Measurements from ENCODE around the gene GBP3.
"Not testable (repeated sequence)": the region's sequence is repeated elsewhere in the genome, so short reads cannot be mapped to it uniquely, and the experiment has no call there.

Gene GBP3

DNA sequence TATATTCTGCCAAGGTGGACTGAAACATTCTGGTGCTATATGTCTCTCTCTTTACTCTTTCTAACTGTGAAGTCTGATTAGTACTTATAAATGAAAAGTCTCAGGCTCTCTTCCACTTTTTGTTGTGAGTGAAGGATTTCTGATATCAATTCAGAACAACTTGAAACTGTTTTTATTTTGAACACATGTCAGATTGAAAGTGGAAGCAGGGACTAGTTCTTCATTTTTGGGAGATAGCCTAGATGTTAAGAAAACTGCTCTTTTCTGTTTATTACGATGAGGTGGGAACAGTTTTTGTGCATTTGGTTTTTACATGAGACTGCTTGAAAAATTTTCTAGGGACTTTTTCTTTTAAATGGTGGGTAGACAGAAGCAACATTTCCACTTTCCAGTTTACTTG lies 14.5 kb upstream of the GBP3 start:
- Histone ChIP-seq H3K4me1 (ENCODE audit: control insufficient read depth, insufficient read depth, low read length) (peaks cover 26% of the 10 kb centered on the region), H3K9me3 (ENCODE audit: control insufficient read depth, low read length) (no peaks in the 10 kb centered on the region), H3K4me3 (ENCODE audit: low read length) (no peak overlapping the region), H3K9ac (ENCODE audit: low read length) (no peak overlapping the region), H3K27me3 (replicated peaks; ENCODE audit: control insufficient read depth, insufficient read depth, low read length) (no peaks in the 10 kb centered on the region), H3K36me3 (ENCODE audit: control insufficient read depth, insufficient read depth, low read length, severe bottlenecking) (no peaks in the 10 kb centered on the region)
- DNase-seq (ENCODE audit: low read depth), result no peak

DNA sequence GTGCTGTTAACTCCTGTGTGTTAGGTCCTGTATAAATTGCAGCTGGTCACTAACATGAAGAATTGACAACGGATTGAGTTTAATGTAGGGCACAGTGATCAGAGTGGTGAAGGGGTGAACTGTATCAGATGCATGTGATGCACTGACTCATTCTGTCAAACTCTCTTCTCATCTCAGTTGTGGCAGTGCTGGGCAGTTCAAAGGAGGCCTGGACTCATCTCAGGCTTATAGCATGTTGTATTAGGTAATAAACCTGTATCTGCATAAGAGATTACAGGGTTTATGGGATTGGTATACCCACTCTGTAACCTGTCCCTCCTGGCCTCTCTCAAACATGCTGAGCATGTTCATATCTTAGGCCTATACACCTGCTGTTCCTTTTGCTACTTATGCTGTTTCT lies 12.4 kb upstream of the GBP3 start:
- Histone ChIP-seq H3K9me3 (ENCODE audit: control insufficient read depth, low read length) (no peaks in the 10 kb centered on the region), H3K36me3 (ENCODE audit: control insufficient read depth, insufficient read depth, low read length, severe bottlenecking) (no peaks in the 10 kb centered on the region), H3K4me3 (ENCODE audit: low read length) (no peak overlapping the region), H3K27me3 (replicated peaks; ENCODE audit: control insufficient read depth, insufficient read depth, low read length) (no peaks in the 10 kb centered on the region), H3K9ac (ENCODE audit: low read length) (no peak overlapping the region), H3K4me1 (ENCODE audit: control insufficient read depth, insufficient read depth, low read length) (peaks cover 6% of the 10 kb centered on the region)
- no peak for DNase-seq (ENCODE audit: low read depth)

- not testable (repeated sequence) for H3K9me3 ChIP-seq (ENCODE audit: control insufficient read depth, low read length); H3K4me1 ChIP-seq (ENCODE audit: control insufficient read depth, insufficient read depth, low read length); H3K36me3 ChIP-seq (ENCODE audit: control insufficient read depth, insufficient read depth, low read length, severe bottlenecking); H3K9ac ChIP-seq (ENCODE audit: low read length); H3K27me3 ChIP-seq (replicated peaks; ENCODE audit: control insufficient read depth, insufficient read depth, low read length); DNase-seq (ENCODE audit: low read depth); H3K4me3 ChIP-seq (ENCODE audit: low read length)
Measured at GRCh38 chr1:89034004-89034403, 11.3 kb upstream of the GBP3 start.

- not testable (repeated sequence) for H3K4me1 ChIP-seq (ENCODE audit: control insufficient read depth, insufficient read depth, low read length); H3K9me3 ChIP-seq (ENCODE audit: control insufficient read depth, low read length); H3K4me3 ChIP-seq (ENCODE audit: low read length); DNase-seq (ENCODE audit: low read depth); H3K36me3 ChIP-seq (ENCODE audit: control insufficient read depth, insufficient read depth, low read length, severe bottlenecking); H3K9ac ChIP-seq (ENCODE audit: low read length); H3K27me3 ChIP-seq (replicated peaks; ENCODE audit: control insufficient read depth, insufficient read depth, low read length)
Measured at GRCh38 chr1:89029051-89029450, 6.4 kb upstream of the GBP3 start.

DNA sequence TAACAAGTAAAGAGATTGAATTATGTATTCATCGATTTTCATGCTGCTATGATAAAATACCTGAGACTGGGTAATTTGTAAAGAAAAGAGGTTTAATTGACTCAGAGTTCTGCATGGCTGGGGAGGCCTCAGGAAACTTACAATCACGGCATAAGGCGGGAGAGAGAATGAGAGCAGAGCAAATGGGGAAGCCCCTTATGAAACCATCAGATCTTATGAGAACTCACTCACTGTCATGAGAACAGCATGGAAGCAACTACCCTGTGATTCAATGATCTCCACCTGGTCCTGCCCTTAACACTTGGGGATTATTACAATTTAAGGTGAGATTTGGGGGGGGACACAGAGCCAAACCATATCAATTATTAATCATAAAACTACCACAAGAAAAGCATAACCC lies 3.3 kb upstream of the GBP3 start:
- Histone ChIP-seq H3K9ac (ENCODE audit: low read length) (no peak overlapping the region), H3K4me3 (ENCODE audit: low read length) (no peak overlapping the region), H3K27me3 (replicated peaks; ENCODE audit: control insufficient read depth, insufficient read depth, low read length) (no peaks in the 10 kb centered on the region), H3K9me3 (ENCODE audit: control insufficient read depth, low read length) (peaks cover 3% of the 10 kb centered on the region), H3K4me1 (ENCODE audit: control insufficient read depth, insufficient read depth, low read length) (peaks cover 14% of the 10 kb centered on the region), H3K36me3 (ENCODE audit: control insufficient read depth, insufficient read depth, low read length, severe bottlenecking) (no peaks in the 10 kb centered on the region)
- DNase-seq (ENCODE audit: low read depth), result no peak

GRCh38 chr1:89023026-89023425 lies 360 bp upstream of the GBP3 start:
- Histone ChIP-seq H3K4me1 (ENCODE audit: control insufficient read depth, insufficient read depth, low read length) (peaks cover 14% of the 10 kb centered on the region), H3K9me3 (ENCODE audit: control insufficient read depth, low read length) (peaks cover 3% of the 10 kb centered on the region), H3K4me3 (ENCODE audit: low read length) (peak overlapping the region; percentile 94), H3K27me3 (replicated peaks; ENCODE audit: control insufficient read depth, insufficient read depth, low read length) (no peaks in the 10 kb centered on the region), H3K9ac (ENCODE audit: low read length) (peak overlapping the region; percentile 90), H3K36me3 (ENCODE audit: control insufficient read depth, insufficient read depth, low read length, severe bottlenecking) (peaks cover 15% of the 10 kb centered on the region)
- DNase-seq (ENCODE audit: low read depth), result no peak

DNA sequence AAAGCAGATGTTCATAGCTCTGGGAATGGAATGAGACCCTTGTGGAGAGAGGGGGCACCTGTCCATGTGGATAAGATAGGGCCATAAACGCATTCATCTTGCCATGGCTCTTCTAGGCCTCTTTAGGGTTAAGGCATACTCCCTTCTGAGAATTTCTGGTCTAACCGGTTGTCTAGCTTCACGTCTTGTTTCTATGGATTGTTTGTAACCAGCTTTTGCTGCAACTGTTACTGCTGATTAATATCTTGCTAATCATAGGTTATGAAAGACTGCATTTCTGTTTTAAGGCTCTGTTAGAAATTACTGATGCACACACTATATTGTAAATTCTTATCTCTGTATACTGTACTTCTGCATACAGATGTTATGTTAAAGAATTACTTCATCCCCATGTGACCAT lies 4.3 kb downstream of the GBP3 start:
- not testable (repeated sequence) for H3K9ac ChIP-seq (ENCODE audit: low read length); H3K27me3 ChIP-seq (replicated peaks; ENCODE audit: control insufficient read depth, insufficient read depth, low read length); DNase-seq (ENCODE audit: low read depth); H3K9me3 ChIP-seq (ENCODE audit: control insufficient read depth, low read length); H3K4me3 ChIP-seq (ENCODE audit: low read length)
- Histone ChIP-seq H3K4me1 (ENCODE audit: control insufficient read depth, insufficient read depth, low read length) (peaks cover 13% of the 10 kb centered on the region), H3K36me3 (ENCODE audit: control insufficient read depth, insufficient read depth, low read length, severe bottlenecking) (peaks cover 47% of the 10 kb centered on the region)

GRCh38 chr1:89008511-89008910 lies 14.2 kb downstream of the GBP3 start:
- DNase-seq (ENCODE audit: low read depth), result no peak
- Histone ChIP-seq H3K36me3 (ENCODE audit: control insufficient read depth, insufficient read depth, low read length, severe bottlenecking) (peaks cover 62% of the 10 kb centered on the region), H3K9ac (ENCODE audit: low read length) (no peak overlapping the region), H3K4me3 (ENCODE audit: low read length) (no peak overlapping the region), H3K4me1 (ENCODE audit: control insufficient read depth, insufficient read depth, low read length) (peaks cover 22% of the 10 kb centered on the region), H3K27me3 (replicated peaks; ENCODE audit: control insufficient read depth, insufficient read depth, low read length) (no peaks in the 10 kb centered on the region), H3K9me3 (ENCODE audit: control insufficient read depth, low read length) (no peaks in the 10 kb centered on the region)

DNA sequence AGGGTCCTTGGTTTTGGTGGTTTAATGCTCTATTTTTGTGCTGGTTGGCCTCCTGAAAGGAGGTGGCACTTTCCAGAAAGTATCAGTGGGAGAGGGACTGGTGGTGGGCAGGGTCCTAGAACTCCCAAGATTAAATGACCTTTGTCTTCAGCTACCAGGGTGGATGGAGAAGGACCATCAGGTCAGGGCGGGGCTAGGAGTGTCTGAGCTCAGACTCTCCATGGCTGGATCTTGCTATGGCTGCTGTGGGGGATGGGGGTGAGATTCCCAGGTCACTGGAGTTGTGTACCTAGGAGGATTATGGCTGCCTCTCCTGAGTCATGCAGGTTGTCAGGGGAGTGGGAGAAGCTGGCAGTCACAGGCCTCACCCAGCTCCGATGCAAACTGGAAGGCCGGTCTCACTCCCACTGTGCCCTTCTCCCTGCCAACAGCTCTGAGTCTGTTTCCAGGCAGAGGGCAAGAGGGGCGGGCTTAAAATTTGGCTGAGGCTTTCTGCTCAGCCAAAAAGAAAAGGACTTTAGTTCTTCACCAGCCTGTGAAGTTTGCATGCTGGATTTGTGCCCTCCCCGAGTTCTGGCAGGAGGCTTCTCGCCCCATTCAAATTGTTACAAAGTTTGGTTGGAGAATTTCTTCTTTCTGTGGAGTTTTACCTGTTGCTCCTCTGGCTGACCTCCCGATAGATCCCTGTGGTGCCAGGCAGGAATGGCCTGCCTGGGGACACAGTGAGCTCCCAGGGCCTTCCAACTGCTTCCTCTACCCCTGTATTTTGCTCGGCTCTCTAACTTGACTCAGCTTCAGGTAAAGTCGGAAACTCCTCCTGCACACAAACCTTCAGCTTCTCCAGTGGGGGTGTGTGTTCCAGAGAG lies 17.1 kb downstream of the GBP3 start:
- no peaks in the 10 kb centered on the region for H3K27me3 ChIP-seq (replicated peaks; ENCODE audit: control insufficient read depth, insufficient read depth, low read length)
- peaks cover 33% of the 10 kb centered on the region for H3K36me3 ChIP-seq (ENCODE audit: control insufficient read depth, insufficient read depth, low read length, severe bottlenecking)
- no peaks in the 10 kb centered on the region for H3K9me3 ChIP-seq (ENCODE audit: control insufficient read depth, low read length)
- no peak for DNase-seq (ENCODE audit: low read depth)
- H3K4me3 ChIP-seq (ENCODE audit: low read length), result no peak overlapping the region
- peaks cover 29% of the 10 kb centered on the region for H3K4me1 ChIP-seq (ENCODE audit: control insufficient read depth, insufficient read depth, low read length)
- no peak overlapping the region for H3K9ac ChIP-seq (ENCODE audit: low read length)

GRCh38 chr1:89002176-89002575 lies 20.5 kb downstream of the GBP3 start:
- DNase-seq (ENCODE audit: low read depth); H3K9ac ChIP-seq (ENCODE audit: low read length); H3K27me3 ChIP-seq (replicated peaks; ENCODE audit: control insufficient read depth, insufficient read depth, low read length); H3K4me3 ChIP-seq (ENCODE audit: low read length); H3K9me3 ChIP-seq (ENCODE audit: control insufficient read depth, low read length); H3K36me3 ChIP-seq (ENCODE audit: control insufficient read depth, insufficient read depth, low read length, severe bottlenecking): not testable (repeated sequence)
- H3K4me1 ChIP-seq (ENCODE audit: control insufficient read depth, insufficient read depth, low read length), result peaks cover 20% of the 10 kb centered on the region

- H3K36me3 ChIP-seq (ENCODE audit: control insufficient read depth, insufficient read depth, low read length, severe bottlenecking), result peaks cover 5% of the 10 kb centered on the region
- H3K9me3 ChIP-seq (ENCODE audit: control insufficient read depth, low read length), result no peaks in the 10 kb centered on the region
- no peak overlapping the region for H3K4me3 ChIP-seq (ENCODE audit: low read length)
- DNase-seq (ENCODE audit: low read depth), result peak; percentile 47
- H3K4me1 ChIP-seq (ENCODE audit: control insufficient read depth, insufficient read depth, low read length), result peaks cover 14% of the 10 kb centered on the region
- H3K27me3 ChIP-seq (replicated peaks; ENCODE audit: control insufficient read depth, insufficient read depth, low read length), result no peaks in the 10 kb centered on the region
- H3K9ac ChIP-seq (ENCODE audit: low read length), result no peak overlapping the region
Measured at GRCh38 chr1:89001510-89001909, 21.2 kb downstream of the GBP3 start.

GRCh38 chr1:88998716-88999115 lies 23.9 kb downstream of the GBP3 start:
- no peaks in the 10 kb centered on the region for H3K9me3 ChIP-seq (ENCODE audit: control insufficient read depth, low read length)
- H3K4me1 ChIP-seq (ENCODE audit: control insufficient read depth, insufficient read depth, low read length), result peaks cover 11% of the 10 kb centered on the region
- peak; percentile 89 for DNase-seq (ENCODE audit: low read depth)
- H3K27me3 ChIP-seq (replicated peaks; ENCODE audit: control insufficient read depth, insufficient read depth, low read length), result no peaks in the 10 kb centered on the region
- H3K4me3 ChIP-seq (ENCODE audit: low read length), result no peak overlapping the region
- no peak overlapping the region for H3K9ac ChIP-seq (ENCODE audit: low read length)
- H3K36me3 ChIP-seq (ENCODE audit: control insufficient read depth, insufficient read depth, low read length, severe bottlenecking), result no peaks in the 10 kb centered on the region
